A673 (cell line): Measurements from ENCODE around the gene B3GALT5. TPM values are rescaled to one million over a fixed set of nuclear protein-coding genes. Genes with fewer than 3 reads are reported as not detected.

Source experiments
- BruUV-seq: library from RNA; stranded (reverse); fragments of 400-500 nt; replicated peaks from 2 replicates; lab custom pipeline; 2021; lab: Mats Ljungman, UMichigan
- CTCF ChIA-PET: fragments of 300-600 bp; sonication (Branson Sonifier 250); formaldehyde crosslinking; loops from one replicate; lab custom pipeline; 2022; ENCODE audit warnings: antibody characterized with exemption; lab: Charles Lee
- POLR2A ChIA-PET: fragments of 300-600 bp; sonication (Branson Sonifier 250); formaldehyde crosslinking; loops from one replicate; lab custom pipeline; 2022; ENCODE audit warnings: antibody characterized with exemption; ENCODE audit not compliant: low non-redundant PET; lab: Charles Lee
- DNase-seq: peaks from one replicate; pipeline ENCODE4 v3.0.0-alpha.2; 2015; ENCODE audit warnings: low spot score
- H3K27ac ChIP-seq: fragments of 200-600 bp; sonication (generic); 2 replicates; pipeline ENCODE4 v1.5.1; 2016; ENCODE audit warnings: mixed run types, low read depth, mild to moderate bottlenecking, mixed read lengths, antibody characterized with exemption, low read length; ENCODE audit not compliant: poor library complexity, severe bottlenecking
- H3K27me3 ChIP-seq: fragments of 200-600 bp; sonication (generic); replicated peaks from 2 replicates; pipeline ENCODE4 v1.6.1; 2017; ENCODE audit warnings: mixed run types, low read depth, mild to moderate bottlenecking, mixed read lengths, antibody characterized with exemption, low read length; ENCODE audit not compliant: insufficient read depth, poor library complexity
- H3K36me3 ChIP-seq: fragments of 200-600 bp; sonication (generic); 2 replicates; pipeline ENCODE4 v1.6.1; 2016; ENCODE audit warnings: mixed run types, mild to moderate bottlenecking, mixed read lengths, antibody characterized with exemption, low read length; ENCODE audit not compliant: insufficient read depth, poor library complexity, severe bottlenecking
- H3K4me1 ChIP-seq: fragments of 200-600 bp; sonication (generic); 2 replicates; pipeline ENCODE4 v1.6.1; 2017; ENCODE audit warnings: mixed run types, mild to moderate bottlenecking, mixed read lengths, antibody characterized with exemption, low read length; ENCODE audit not compliant: insufficient read depth, poor library complexity, severe bottlenecking
- H3K4me3 ChIP-seq: fragments of 200-600 bp; sonication (generic); 2 replicates; pipeline ENCODE4 v1.5.1; 2016; ENCODE audit warnings: low read depth, mixed run types, mild to moderate bottlenecking, mixed read lengths, low read length; ENCODE audit not compliant: poor library complexity, severe bottlenecking
- H3K9me3 ChIP-seq: fragments of 200-600 bp; sonication (generic); 2 replicates; pipeline ENCODE4 v1.6.1; 2016; ENCODE audit warnings: mixed run types, low read depth, mild to moderate bottlenecking, mixed read lengths, antibody characterized with exemption, low read length; ENCODE audit not compliant: poor library complexity, severe bottlenecking
- EZH2 ChIP-seq: fragments of 200-600 bp; sonication (generic); IDR thresholded peaks from 2 replicates; pipeline ENCODE4 v1.6.1; 2017; ENCODE audit warnings: borderline replicate concordance, low read depth, mild to moderate bottlenecking, mixed read lengths, antibody characterized with exemption, low read length; ENCODE audit not compliant: poor library complexity, severe bottlenecking
- intact Hi-C: fragments of 100-400 bp; cut with micrococcal nuclease; formaldehyde crosslinking; loops from one replicate; pipeline ENCODE4 v1.10.0; 2022; ENCODE audit not compliant: unreplicated experiment
- total RNA-seq: library from RNA; stranded (reverse); gene quantifications from 2 replicates; pipeline ENCODE4 v1.2.3, GENCODE V29; 2021
- TF ChIP-seq, protein P1 (sequence below): fragments of 300-800, 200-600 bp; sonication (generic); conservative IDR thresholded peaks from 2 replicates; pipeline ENCODE4 v1.5.1; 2017; ENCODE audit warnings: low read depth, mild to moderate bottlenecking, antibody characterized with exemption, low read length, moderate library complexity, mixed read lengths

The B3GALT5 gene
- total RNA-seq, 1 experiment from 2014 or later: 0.32 TPM

DNA sequence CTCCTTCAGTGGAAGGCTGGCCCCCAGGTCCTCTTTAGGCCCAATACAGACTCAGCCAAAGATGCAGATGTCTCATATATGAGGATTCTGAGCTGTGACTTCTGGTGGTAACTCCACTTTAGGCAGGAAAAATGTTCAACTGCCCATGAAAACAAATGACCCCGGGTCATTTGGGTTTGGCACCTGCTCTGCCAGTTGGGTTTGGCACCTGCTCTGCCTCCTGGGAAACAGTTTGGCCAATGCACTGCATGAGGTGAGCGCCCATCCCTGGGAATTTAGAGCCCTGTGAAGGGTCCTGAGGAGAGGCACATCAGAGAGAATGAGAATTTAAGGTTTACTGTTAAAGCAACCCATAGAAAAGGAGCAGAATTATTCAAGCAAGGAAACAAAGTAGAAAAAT lies 45.3 kb downstream of the B3GALT5 start:
- Histone ChIP-seq H3K27ac (no peak overlapping the region), H3K27me3 (no peaks in the 10 kb centered on the region), H3K4me1 (no peaks in the 10 kb centered on the region), H3K36me3 (no peaks in the 10 kb centered on the region), H3K9me3 (no peaks in the 10 kb centered on the region), H3K4me3 (no peak overlapping the region)
- CTCF ChIA-PET: no interaction called here
- intact Hi-C loops: no loop called here
- POLR2A ChIA-PET: no interaction called here
- no peak for DNase-seq
- BruUV-seq: no TSS peak
- TF ChIP-seq EZH2: no peak
- TF ChIP-seq, protein P1, sequence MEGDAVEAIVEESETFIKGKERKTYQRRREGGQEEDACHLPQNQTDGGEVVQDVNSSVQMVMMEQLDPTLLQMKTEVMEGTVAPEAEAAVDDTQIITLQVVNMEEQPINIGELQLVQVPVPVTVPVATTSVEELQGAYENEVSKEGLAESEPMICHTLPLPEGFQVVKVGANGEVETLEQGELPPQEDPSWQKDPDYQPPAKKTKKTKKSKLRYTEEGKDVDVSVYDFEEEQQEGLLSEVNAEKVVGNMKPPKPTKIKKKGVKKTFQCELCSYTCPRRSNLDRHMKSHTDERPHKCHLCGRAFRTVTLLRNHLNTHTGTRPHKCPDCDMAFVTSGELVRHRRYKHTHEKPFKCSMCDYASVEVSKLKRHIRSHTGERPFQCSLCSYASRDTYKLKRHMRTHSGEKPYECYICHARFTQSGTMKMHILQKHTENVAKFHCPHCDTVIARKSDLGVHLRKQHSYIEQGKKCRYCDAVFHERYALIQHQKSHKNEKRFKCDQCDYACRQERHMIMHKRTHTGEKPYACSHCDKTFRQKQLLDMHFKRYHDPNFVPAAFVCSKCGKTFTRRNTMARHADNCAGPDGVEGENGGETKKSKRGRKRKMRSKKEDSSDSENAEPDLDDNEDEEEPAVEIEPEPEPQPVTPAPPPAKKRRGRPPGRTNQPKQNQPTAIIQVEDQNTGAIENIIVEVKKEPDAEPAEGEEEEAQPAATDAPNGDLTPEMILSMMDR: no peak

DNA sequence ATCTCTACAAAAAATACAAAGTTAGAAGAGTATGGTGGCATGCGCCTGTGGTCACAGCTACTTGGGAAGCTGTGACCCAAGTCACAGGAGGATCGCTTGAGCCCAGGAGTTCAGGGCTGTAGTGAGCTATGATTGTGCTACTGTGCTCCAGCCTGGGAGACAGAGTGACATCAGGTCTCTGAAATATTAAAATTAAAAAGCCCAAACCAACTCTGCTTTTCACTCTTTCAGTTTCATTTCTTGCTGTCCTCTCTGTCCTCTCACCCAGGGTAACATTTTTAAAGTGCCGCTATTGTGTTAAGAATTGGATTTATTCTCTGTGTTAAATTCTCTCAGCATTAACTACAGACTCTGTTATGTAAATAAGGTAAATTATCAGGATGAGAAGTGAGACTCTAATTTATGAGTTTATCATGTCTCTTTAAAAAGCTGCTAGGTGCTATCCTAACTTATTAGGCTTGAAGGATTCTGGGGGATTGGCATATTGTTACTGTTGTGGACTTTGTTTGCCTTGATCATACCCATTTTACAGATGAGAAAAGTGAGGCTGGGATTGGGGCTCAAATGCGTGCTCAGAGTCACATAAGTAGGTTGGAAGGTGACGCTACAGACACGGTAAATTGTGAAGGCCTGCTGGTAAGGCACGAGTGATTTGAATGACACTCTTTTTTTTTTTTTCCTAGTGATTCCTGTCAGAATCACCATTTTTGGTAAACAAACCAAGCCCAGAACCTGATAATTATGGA lies 46.5 kb downstream of the B3GALT5 start:
- POLR2A ChIA-PET: no interaction called here

DNA sequence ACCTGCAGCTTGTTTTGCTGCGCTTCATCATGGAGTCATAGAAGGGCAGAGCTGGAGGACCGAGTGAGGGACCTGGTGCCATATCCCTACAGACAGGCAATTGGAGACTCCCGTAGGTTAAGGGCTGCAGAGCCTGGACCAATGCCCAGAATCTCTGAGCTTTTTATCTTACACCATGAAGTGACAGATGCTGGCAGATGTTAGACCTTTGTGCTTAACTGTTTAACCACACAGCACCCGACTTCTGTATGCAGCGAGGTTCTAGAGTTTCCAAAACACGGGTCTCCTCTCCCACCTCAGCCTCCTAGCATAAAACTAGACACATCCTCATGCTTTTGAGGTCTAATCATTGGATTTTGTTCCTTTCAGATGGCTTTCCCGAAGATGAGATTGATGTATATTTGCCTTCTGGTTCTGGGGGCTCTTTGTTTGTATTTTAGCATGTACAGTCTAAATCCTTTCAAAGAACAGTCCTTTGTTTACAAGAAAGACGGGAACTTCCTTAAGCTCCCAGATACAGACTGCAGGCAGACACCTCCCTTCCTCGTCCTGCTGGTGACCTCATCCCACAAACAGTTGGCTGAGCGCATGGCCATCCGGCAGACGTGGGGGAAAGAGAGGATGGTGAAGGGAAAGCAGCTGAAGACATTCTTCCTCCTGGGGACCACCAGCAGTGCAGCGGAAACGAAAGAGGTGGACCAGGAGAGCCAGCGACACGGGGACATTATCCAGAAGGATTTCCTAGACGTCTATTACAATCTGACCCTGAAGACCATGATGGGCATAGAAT lies 47.6 kb downstream of the B3GALT5 start:
- no peak for TF ChIP-seq EZH2
- TF ChIP-seq, protein P1: no peak
- no TSS peak for BruUV-seq
- Histone ChIP-seq H3K4me1 (no peaks in the 10 kb centered on the region), H3K27ac (no peak overlapping the region), H3K9me3 (no peaks in the 10 kb centered on the region), H3K4me3 (no peak overlapping the region), H3K27me3 (no peaks in the 10 kb centered on the region), H3K36me3 (no peaks in the 10 kb centered on the region)
- ChIA-PET POLR2A (no interaction called here), CTCF (no interaction called here)
- intact Hi-C loops: no loop called here
- DNase-seq: no peak

More for the DNA sequence above, 46.5 kb downstream of the B3GALT5 start:
- no peaks in the 10 kb centered on the region for H3K36me3 ChIP-seq
- H3K9me3 ChIP-seq: no peaks in the 10 kb centered on the region
- intact Hi-C loops: no loop called here
- CTCF ChIA-PET: no interaction called here
- TF ChIP-seq, protein P1: no peak
- no peak for TF ChIP-seq EZH2
- no peaks in the 10 kb centered on the region for H3K27me3 ChIP-seq
- no peaks in the 10 kb centered on the region for H3K4me1 ChIP-seq
- H3K27ac ChIP-seq: no peak overlapping the region
- no peak for DNase-seq
- no peak overlapping the region for H3K4me3 ChIP-seq
- BruUV-seq: no TSS peak
